NCI-H187 treated with DMSO at 0.1 percent for 48 hours (cell line): ENCODE results near the gene ZNF189.

Source experiments
- DNase-seq: peaks from one replicate; lab custom pipeline; 2025; lab: John Stamatoyannopoulos, UW

ZNF189 gene

GRCh38 chr9:101453776-101454570 lies 55.3 kb downstream of the ZNF189 start:
- no peak for DNase-seq

DNA sequence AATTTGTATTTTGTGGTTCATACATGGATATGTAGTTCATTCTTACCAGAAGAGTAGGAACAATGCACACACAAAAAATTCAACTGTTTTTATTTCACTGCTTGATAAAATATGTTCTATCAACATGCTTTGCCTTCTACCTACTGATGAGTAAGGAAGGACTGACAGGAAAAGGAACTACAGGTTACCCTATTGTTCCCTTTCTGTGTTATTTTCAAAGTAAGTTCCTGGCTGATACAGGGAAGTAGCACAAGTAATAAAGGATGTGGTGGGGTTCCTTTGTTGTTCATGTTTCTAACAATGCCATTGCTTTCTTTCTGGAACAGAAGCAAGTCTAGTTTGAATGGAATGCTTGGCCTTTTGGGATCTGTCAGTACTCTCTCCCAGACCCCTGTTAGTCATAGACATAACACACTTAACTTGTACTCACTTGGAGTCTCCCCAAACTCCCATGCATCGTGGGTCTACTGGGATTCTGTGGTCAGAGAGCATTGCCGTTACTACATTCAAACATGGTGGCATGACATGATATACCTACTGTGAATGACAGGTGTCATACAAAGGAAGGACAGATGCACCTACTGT lies 57.1 kb downstream of the ZNF189 start:
- no peak for DNase-seq

- no peak for DNase-seq
Measured at GRCh38 chr9:101457003-101457402, 58.4 kb downstream of the ZNF189 start.

GRCh38 chr9:101458963-101459631 lies 60.4 kb downstream of the ZNF189 start:
- no peak for DNase-seq
